ENCODE measurements around the gene CBFA2T3.

- TF ChIP-seq POLR2A (IDR thresholded peaks at IDR 0.05; ENCODE audit: insufficient read depth in 1 of 2, low read depth in 2 of 2, low read length in 2 of 2) (no peak), RNF219 (CRISPR knock-in tag; IDR thresholded peaks at IDR 0.05) (no peak), ZNF256 (CRISPR knock-in tag; conservative IDR thresholded peaks at IDR 0.05) (no peak), TARDBP (CRISPR knock-in tag; IDR thresholded peaks at IDR 0.05) (no peak), ZNF639 (CRISPR knock-in tag; conservative IDR thresholded peaks at IDR 0.05) (no peak)
- TF ChIP-seq, protein P1, sequence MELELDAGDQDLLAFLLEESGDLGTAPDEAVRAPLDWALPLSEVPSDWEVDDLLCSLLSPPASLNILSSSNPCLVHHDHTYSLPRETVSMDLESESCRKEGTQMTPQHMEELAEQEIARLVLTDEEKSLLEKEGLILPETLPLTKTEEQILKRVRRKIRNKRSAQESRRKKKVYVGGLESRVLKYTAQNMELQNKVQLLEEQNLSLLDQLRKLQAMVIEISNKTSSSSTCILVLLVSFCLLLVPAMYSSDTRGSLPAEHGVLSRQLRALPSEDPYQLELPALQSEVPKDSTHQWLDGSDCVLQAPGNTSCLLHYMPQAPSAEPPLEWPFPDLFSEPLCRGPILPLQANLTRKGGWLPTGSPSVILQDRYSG (CRISPR knock-in tag; IDR thresholded peaks at IDR 0.05) = no peak
Observed at GRCh38 chr16:88877564-88878289, 99.3 kb downstream of the CBFA2T3 start.

All from HepG2 (cell line).